K562 (cell line): ENCODE measurements around the gene PLEKHN1. TPM values are rescaled to one million over a fixed set of nuclear protein-coding genes. Genes with fewer than 3 reads are reported as not detected.

Source experiments
- ATF7 ChIP-seq: fragments of 450-650 bp; IDR thresholded peaks from 2 replicates; pipeline ENCODE4 v1.7.1; 2014; ENCODE audit warnings: mild to moderate bottlenecking, moderate library complexity
- BRCA1 ChIP-seq, 2 experiments: fragments of 450-650 bp in 1 of 2; sonication (generic) in 1 of 2; formaldehyde crosslinking in 1 of 2; IDR thresholded peaks; 2 replicates each; pipeline versions ENCODE4 v1.5.0 to v1.6.1; 2017 to 2020; ENCODE audit warnings: mild to moderate bottlenecking in 1 of 2, missing genetic modification reagents in 1 of 2
- CBX1 ChIP-seq: sonication (generic); IDR thresholded peaks from 2 replicates; pipeline ENCODE4 v1.6.1; 2016; ENCODE audit warnings: antibody characterized with exemption, low read depth, mild to moderate bottlenecking
- DMBX1 ChIP-seq: fragments of 250-450 bp; sonication (Bioruptor Pico); IDR thresholded peaks from 2 replicates; pipeline ENCODE4 v1.8.0; 2022; ENCODE audit warnings: inconsistent platforms, mild to moderate bottlenecking, moderate library complexity, borderline replicate concordance
- DPF2 ChIP-seq: fragments of 450-650 bp; IDR thresholded peaks from 2 replicates; pipeline ENCODE4 v1.6.1; 2016
- ELF2 ChIP-seq: fragments of 250-450 bp; sonication (Bioruptor Pico); IDR thresholded peaks from 2 replicates; pipeline ENCODE4 v1.5.0; 2021; ENCODE audit warnings: mild to moderate bottlenecking
- FUS ChIP-seq: fragments of 200-400 bp; formaldehyde crosslinking; optimal IDR thresholded peaks from 2 replicates; pipeline ENCODE3; 2017; ENCODE audit warnings: low read depth, low read length
- IFI16 ChIP-seq: fragments of 250-450 bp; sonication (Bioruptor Pico); IDR thresholded peaks from 2 replicates; pipeline ENCODE4 v2.1.2; 2022; ENCODE audit warnings: mild to moderate bottlenecking, inconsistent platforms
- MBD2 ChIP-seq: sonication (generic); IDR thresholded peaks from 2 replicates; pipeline ENCODE4 v1.6.1; 2016; ENCODE audit warnings: low read depth, borderline replicate concordance
- MXI1 ChIP-seq: IDR thresholded peaks from 2 replicates; pipeline ENCODE4 v1.6.1; 2011; ENCODE audit warnings: low read depth, mild to moderate bottlenecking, improper control_type of control experiment, low read length
- NBN ChIP-seq: fragments of 450-650 bp; IDR thresholded peaks from 2 replicates; pipeline ENCODE4 v1.6.1; 2016; ENCODE audit warnings: low read depth, mild to moderate bottlenecking
- OTX1 ChIP-seq: fragments of 450-650 bp; formaldehyde crosslinking; IDR thresholded peaks from 2 replicates; pipeline ENCODE4 v1.4.0; 2022; ENCODE audit warnings: mild to moderate bottlenecking
- POLR2G ChIP-seq: fragments of 200-400 bp; formaldehyde crosslinking; IDR thresholded peaks from 2 replicates; pipeline ENCODE4 v1.6.1; 2017; ENCODE audit warnings: low read depth, mild to moderate bottlenecking, antibody characterized with exemption, low read length, moderate library complexity
- RFX7 ChIP-seq: fragments of 250-450 bp; sonication (Bioruptor Pico); IDR thresholded peaks from 2 replicates; pipeline ENCODE4 v1.5.1; 2021; ENCODE audit warnings: mild to moderate bottlenecking
- RNF2 ChIP-seq: sonication (generic); IDR thresholded peaks from 2 replicates; pipeline ENCODE4 v1.6.1; 2016
- SMAD2 ChIP-seq: fragments of 150-350 bp; IDR thresholded peaks from 2 replicates; pipeline ENCODE4 v1.6.1; 2014; ENCODE audit warnings: low read depth, mild to moderate bottlenecking, low read length
- SP2 ChIP-seq: IDR thresholded peaks from 2 replicates; pipeline ENCODE4 v1.6.1; 2011; ENCODE audit warnings: mild to moderate bottlenecking, low read depth, low read length, moderate library complexity; ENCODE audit not compliant: poor library complexity, severe bottlenecking; ENCODE audit errors: extremely low read depth
- TAF9B ChIP-seq: fragments of 450-650 bp; IDR thresholded peaks from 2 replicates; pipeline ENCODE4 v1.6.1; 2018; ENCODE audit warnings: mild to moderate bottlenecking; ENCODE audit not compliant: partially characterized antibody
- TGIF2 ChIP-seq: sonication (generic); formaldehyde crosslinking; IDR thresholded peaks from 2 replicates; pipeline ENCODE4 v1.8.1; 2022; ENCODE audit warnings: mild to moderate bottlenecking, missing genetic modification reagents, moderate library complexity
- YY1 ChIP-seq, 3 experiments: IDR thresholded peaks; 2 replicates each; pipeline ENCODE4 v1.6.1; 2011; ENCODE audit warnings: low read length in 2 of 3, mild to moderate bottlenecking in 2 of 3, moderate library complexity in 2 of 3, borderline replicate concordance in 1 of 3, control low read depth in 1 of 3, low read depth in 1 of 3; ENCODE audit not compliant: insufficient read depth in 3 of 3, insufficient replicate concordance in 2 of 3, control insufficient read depth in 1 of 3, insufficient read length in 1 of 3; ENCODE audit errors: extremely low read depth in 1 of 3
- ZC3H4 ChIP-seq: sonication (generic); formaldehyde crosslinking; IDR thresholded peaks from 2 replicates; pipeline ENCODE4 v1.9.0; 2021; ENCODE audit warnings: missing genetic modification reagents, borderline replicate concordance
- ZKSCAN1 ChIP-seq: fragments of 150-350 bp; IDR thresholded peaks from 2 replicates; pipeline ENCODE4 v1.6.1; 2016; ENCODE audit warnings: low read depth, low read length
- ZNF133 ChIP-seq: fragments of 250-450 bp; sonication (Bioruptor Pico); IDR thresholded peaks from 2 replicates; pipeline ENCODE4 v1.4.0; 2020; ENCODE audit warnings: mild to moderate bottlenecking
- ZNF212 ChIP-seq: fragments of 450-650 bp; formaldehyde crosslinking; IDR thresholded peaks from 2 replicates; pipeline ENCODE4 v1.4.0; 2020; ENCODE audit warnings: mild to moderate bottlenecking
- ZNF217 ChIP-seq: sonication (generic); formaldehyde crosslinking; IDR thresholded peaks from 2 replicates; pipeline ENCODE4 v1.8.0; 2022; ENCODE audit warnings: mild to moderate bottlenecking, missing genetic modification reagents
- ZNF3 ChIP-seq: fragments of 250-450 bp; sonication (Bioruptor Pico); IDR thresholded peaks from 2 replicates; pipeline ENCODE4 v1.5.0; 2021; ENCODE audit warnings: mild to moderate bottlenecking, moderate library complexity
- ZNF311 ChIP-seq: fragments of 250-450 bp; sonication (Bioruptor Pico); IDR thresholded peaks from 2 replicates; pipeline ENCODE4 v1.4.0; 2020; ENCODE audit warnings: mild to moderate bottlenecking, moderate library complexity
- ZNF347 ChIP-seq: fragments of 450-650 bp; formaldehyde crosslinking; IDR thresholded peaks from 2 replicates; pipeline ENCODE4 v1.4.0; 2020; ENCODE audit warnings: low read depth, mild to moderate bottlenecking, moderate library complexity
- ZNF561 ChIP-seq: fragments of 450-650 bp; formaldehyde crosslinking; conservative IDR thresholded peaks from 2 replicates; pipeline ENCODE4 v1.4.0; 2020; ENCODE audit warnings: mild to moderate bottlenecking, moderate library complexity
- ZNF583 ChIP-seq: fragments of 250-450 bp; sonication (Bioruptor Pico); IDR thresholded peaks from 2 replicates; pipeline ENCODE4 v1.4.0; 2020
- ZNF589 ChIP-seq: fragments of 200-800 bp; sonication (Bioruptor generic); IDR thresholded peaks from 2 replicates; pipeline ENCODE4 v1.6.1; 2016; ENCODE audit warnings: low read depth, missing genetic modification characterization, missing compliant biosample characterization
- polyA plus RNA-seq, 8 experiments: library from polyadenylated mRNA; depleted of rRNA in 4 of 8; stranded (reverse) in 5 of 8; unstranded in 3 of 8; fragments of >200 nt; fragmentation: Nextera tagmentation in 2 of 8; fragmentation: Illumina TruSeq in 1 of 8; extraction: Ambion mirVana in 2 of 8; extraction: Trizol in 1 of 8; gene quantifications; 2 replicates each; pipeline versions ENCODE4 v1.2.1 to v1.2.3, GENCODE V29; 2011 to 2014; ENCODE audit warnings: inconsistent platforms in 1 of 8, missing spikeins in 1 of 8
- total RNA-seq, 7 experiments: library from RNA; depleted of rRNA in 6 of 7; stranded (reverse); fragments of >200 nt in 6 of 7; fragmentation: Illumina TruSeq in 2 of 7; extraction: Trizol in 2 of 7; gene quantifications; 2 replicates each; pipeline versions ENCODE4 v1.2.1 to v1.2.3, GENCODE V29; 2011 to 2021; ENCODE audit warnings: low replicate concordance in 1 of 7
- TF ChIP-seq, protein P1 (sequence below): IDR thresholded peaks from 3 replicates; pipeline ENCODE4 v1.6.1; 2011; ENCODE audit warnings: borderline replicate concordance, mild to moderate bottlenecking; ENCODE audit not compliant: insufficient read length, insufficient read depth

Gene PLEKHN1
- total and polyA plus RNA-seq, 9 of the 15 experiments (the other 6 are each of a cell fraction or from before 2014, with no cell fraction given), result 0.07 to 1.5 (median 0.13) TPM; not detected in 2

GRCh38 chr1:1001057-1001783, 34.9 kb downstream of the PLEKHN1 start (continued):
- TF ChIP-seq FUS (no peak), POLR2G (no peak), NBN (0 out of 2 replicates have a peak, but pooled peaks have one; percentile 12), RFX7 (CRISPR knock-in tag) (no peak), YY1 (IDR thresholded peaks at IDR 0.05; ENCODE audit: borderline replicate concordance in 1 of 3, control insufficient read depth in 1 of 3, extremely low read depth in 1 of 3, insufficient read depth in 3 of 3, insufficient read length in 1 of 3, insufficient replicate concordance in 2 of 3, low read depth in 1 of 3, low read length in 2 of 3) (no peak), MXI1 (no peak), ATF7 (no peak), CBX1 (no peak; the same call in 1 of the 2 replicates), ZNF217 (CRISPR knock-in tag) (no peak), ELF2 (CRISPR knock-in tag) (no peak), TAF9B (no peak), ZNF561 (no peak), ZKSCAN1 (no peak), ZNF589 (CRISPR knock-in tag) (no peak), SMAD2 (no peak), OTX1 (no peak), MBD2 (no peak), DMBX1 (CRISPR knock-in tag) (no peak), ZC3H4 (no peak), ZNF311 (CRISPR knock-in tag) (no peak), ZNF3 (CRISPR knock-in tag) (no peak), IFI16 (CRISPR knock-in tag) (no peak), ZNF583 (CRISPR knock-in tag) (no peak), TGIF2 (CRISPR knock-in tag) (no peak), DPF2 (0 out of 2 replicates have a peak, but pooled peaks have one; percentile 3), ZNF133 (no peak), ZNF347 (no peak), SP2 (no peak), RNF2 (no peak), ZNF212 (CRISPR knock-in tag) (no peak), BRCA1 (IDR thresholded peaks at IDR 0.05) (no peak), BRCA1 (CRISPR knock-in tag; IDR thresholded peaks at IDR 0.05) (no peak)
- TF ChIP-seq, protein P1, sequence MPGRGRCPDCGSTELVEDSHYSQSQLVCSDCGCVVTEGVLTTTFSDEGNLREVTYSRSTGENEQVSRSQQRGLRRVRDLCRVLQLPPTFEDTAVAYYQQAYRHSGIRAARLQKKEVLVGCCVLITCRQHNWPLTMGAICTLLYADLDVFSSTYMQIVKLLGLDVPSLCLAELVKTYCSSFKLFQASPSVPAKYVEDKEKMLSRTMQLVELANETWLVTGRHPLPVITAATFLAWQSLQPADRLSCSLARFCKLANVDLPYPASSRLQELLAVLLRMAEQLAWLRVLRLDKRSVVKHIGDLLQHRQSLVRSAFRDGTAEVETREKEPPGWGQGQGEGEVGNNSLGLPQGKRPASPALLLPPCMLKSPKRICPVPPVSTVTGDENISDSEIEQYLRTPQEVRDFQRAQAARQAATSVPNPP, result no peak
